Measurements from ENCODE around the gene UVSSA. TPM values are rescaled to one million over a fixed set of nuclear protein-coding genes. Genes with fewer than 3 reads are reported as not detected.

Gene UVSSA
- total RNA-seq, 1 donor from 2014 or later, result 22.8 TPM

DNA sequence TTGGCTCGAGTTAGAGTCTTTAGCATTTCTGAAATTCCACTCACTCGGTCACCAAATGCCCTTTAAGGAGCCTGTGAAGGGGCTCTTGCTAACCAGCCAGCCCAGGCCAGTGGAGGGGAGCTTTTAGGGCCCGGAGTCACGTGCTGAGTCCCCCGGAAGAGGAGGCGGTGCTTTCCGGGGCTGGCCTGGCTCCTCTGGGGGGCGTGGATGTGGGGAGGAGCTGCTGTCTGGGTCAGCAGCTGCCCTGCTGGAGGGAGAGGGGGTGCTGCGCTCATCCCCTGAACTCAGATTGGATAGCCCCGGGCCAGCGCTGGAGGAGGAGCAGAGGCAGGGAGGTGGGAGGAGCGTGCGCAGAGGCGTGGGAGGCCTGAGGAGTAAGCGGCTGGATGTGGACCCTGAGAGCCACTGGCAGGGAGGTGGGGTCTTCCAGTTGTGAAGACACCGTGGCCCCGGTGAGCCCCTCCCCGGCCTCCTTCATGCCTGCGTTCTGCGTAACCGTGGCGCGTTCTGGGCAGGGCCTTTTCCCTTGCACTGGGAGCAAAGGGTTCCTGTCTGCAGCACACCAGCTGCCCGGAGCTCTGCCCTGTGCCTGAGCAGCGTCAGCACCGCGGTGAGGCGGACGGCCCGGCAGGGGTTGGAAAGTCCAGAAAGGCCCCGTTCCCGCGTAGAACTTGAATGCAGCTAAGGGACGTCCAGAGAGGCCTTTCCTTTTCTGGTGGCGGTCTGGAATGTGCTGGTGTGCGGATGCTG, 37.6 kb upstream of the UVSSA start:
- peak overlapping the region; percentile 52 for H3K4me3 Mint-ChIP-seq
- H3K4me1 Mint-ChIP-seq, result peaks cover 22% of the 10 kb centered on the region
- TF ChIP-seq, protein P1, sequence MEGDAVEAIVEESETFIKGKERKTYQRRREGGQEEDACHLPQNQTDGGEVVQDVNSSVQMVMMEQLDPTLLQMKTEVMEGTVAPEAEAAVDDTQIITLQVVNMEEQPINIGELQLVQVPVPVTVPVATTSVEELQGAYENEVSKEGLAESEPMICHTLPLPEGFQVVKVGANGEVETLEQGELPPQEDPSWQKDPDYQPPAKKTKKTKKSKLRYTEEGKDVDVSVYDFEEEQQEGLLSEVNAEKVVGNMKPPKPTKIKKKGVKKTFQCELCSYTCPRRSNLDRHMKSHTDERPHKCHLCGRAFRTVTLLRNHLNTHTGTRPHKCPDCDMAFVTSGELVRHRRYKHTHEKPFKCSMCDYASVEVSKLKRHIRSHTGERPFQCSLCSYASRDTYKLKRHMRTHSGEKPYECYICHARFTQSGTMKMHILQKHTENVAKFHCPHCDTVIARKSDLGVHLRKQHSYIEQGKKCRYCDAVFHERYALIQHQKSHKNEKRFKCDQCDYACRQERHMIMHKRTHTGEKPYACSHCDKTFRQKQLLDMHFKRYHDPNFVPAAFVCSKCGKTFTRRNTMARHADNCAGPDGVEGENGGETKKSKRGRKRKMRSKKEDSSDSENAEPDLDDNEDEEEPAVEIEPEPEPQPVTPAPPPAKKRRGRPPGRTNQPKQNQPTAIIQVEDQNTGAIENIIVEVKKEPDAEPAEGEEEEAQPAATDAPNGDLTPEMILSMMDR (conservative IDR thresholded peaks at IDR 0.05), result no peak
- DNase-seq (ENCODE audit: low read depth, low spot score), result peak; percentile 79
- peak overlapping the region; percentile 81 for H3K27ac Mint-ChIP-seq (ENCODE audit: unreplicated experiment)
- H3K36me3 Mint-ChIP-seq (ENCODE audit: low read depth), result peaks cover 24% of the 10 kb centered on the region
- H3K27me3 Mint-ChIP-seq (ENCODE audit: low read depth), result no peaks in the 10 kb centered on the region
- H3K9me3 Mint-ChIP-seq, result no peaks in the 10 kb centered on the region

DNA sequence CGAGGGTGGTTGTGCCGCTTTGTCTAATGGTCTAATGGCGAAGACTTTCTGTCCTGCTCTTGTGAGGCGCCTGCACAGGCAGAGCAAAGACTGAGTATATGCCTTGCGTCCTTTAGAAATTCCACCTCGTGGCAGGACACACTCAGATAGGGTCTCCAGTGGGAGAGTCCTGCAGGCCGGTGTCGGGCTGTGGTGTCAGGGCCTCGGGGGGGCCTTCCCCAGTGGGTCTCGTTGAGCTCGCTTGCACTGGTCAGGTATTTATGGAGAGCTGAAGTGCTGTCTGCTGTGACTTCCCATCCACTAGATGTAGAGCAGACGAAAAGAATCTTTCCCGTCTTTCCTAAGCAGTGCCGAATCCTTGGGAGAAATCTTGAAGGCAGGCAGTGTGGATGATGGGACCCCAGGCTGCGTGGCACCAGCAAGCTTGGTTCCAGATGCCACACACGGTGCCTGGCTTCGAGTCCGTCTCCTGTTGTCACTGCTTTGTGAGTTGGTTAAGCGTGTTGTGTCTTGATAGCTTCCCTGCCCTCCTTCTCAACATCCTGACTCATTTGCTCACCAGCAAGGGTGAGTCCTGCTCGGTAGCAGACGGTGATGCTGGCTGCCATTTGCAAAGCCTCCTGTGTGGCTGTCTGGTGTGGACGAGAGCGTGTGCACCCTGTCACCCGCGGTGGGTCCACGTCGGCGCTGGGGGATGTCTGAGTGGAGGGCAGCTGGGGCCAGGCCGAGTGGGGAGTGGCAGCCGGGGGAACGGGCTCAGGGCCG, 36.8 kb upstream of the UVSSA start:
- no peak for DNase-seq (ENCODE audit: low read depth, low spot score)
- Mint-ChIP-seq H3K27ac (ENCODE audit: unreplicated experiment) (no peak overlapping the region), H3K4me3 (peak overlapping the region; percentile 52), H3K4me1 (peaks cover 22% of the 10 kb centered on the region), H3K27me3 (ENCODE audit: low read depth) (no peaks in the 10 kb centered on the region), H3K36me3 (ENCODE audit: low read depth) (peaks cover 25% of the 10 kb centered on the region), H3K9me3 (no peaks in the 10 kb centered on the region)
- TF ChIP-seq, protein P1 (conservative IDR thresholded peaks at IDR 0.05), result no peak

DNA sequence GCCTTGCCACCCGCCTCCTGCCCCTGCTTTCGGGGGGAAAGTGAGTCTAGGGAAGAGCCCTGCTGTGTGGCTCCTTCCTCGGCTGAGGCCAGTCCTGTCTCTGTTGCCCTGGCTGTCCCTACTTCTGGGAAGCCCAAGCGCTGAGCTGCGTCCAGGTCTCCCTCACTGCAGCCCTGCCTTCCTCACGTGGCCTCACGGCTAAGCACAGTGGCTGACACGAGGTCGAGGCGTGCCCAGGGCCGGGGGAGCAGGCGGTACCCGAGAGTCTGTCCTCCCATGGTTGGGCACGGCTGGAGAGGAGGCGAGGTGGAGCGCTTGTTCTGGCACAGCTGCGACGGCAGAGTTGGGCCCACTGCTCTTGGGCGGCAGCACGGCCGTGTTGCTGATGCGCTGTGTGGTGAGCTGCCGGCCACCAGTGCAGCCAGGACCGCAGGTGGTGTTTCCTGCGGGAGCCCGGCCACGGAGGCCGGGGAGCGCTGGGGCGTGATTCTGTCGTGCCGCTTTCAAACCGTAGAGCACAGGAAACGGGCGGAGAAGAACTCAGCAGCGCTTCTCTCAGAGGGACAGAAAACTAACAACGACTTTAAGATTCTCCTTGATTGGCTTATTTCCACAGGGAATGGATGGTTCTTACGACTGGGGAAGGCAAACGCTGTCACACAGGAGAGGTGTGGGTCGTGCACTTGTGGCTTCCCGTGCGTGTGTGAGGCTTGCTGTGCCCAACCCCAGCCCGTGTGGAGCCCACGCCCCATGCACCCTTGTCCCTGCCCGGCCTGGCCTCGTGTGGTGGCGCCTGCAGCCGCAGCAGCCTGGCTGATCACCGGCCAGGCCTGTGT, 36.0 kb upstream of the UVSSA start:
- Mint-ChIP-seq H3K4me3 (no peak overlapping the region), H3K36me3 (ENCODE audit: low read depth) (peaks cover 25% of the 10 kb centered on the region), H3K27me3 (ENCODE audit: low read depth) (no peaks in the 10 kb centered on the region), H3K4me1 (peaks cover 22% of the 10 kb centered on the region), H3K27ac (ENCODE audit: unreplicated experiment) (no peak overlapping the region), H3K9me3 (no peaks in the 10 kb centered on the region)
- DNase-seq (ENCODE audit: low read depth, low spot score), result no peak
- TF ChIP-seq, protein P1 (conservative IDR thresholded peaks at IDR 0.05), result no peak

DNA sequence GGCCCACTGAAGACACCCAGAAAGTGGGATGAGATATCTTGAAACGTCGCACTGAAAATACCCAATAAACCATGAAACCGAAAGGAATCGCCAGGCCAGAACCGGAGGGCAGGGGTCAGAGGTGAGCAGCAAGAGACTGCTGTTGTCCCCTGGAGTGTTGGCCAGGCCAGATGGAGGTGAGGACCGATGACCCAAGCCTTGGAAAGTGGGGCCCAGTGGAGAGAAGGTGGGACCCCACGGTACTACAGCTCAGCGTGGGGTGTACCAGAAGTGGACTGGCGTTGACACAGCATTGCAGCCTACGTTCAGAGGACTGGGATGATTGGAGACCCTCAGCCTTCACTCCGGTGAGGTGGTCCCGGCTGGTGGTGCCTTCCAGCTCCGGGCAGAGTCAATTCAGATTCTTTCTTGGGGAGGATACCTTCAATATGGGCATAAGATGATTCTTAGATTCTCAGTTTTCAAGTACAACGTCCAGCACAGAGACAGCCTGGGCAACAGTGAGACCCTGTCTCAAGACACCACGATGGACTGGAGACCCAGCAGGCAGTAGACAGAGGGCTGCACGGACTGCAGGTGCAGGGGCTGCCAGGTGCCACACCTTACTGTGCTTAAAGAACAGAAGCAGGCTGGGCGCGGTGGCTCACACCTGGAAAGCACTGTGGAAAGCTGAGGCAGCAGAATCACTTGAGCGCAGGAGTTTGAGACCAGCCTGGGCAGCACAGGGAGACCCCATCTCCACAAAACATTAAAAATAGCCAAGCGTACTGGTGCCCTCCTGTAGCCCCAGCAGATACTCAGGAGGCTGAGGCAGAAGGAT, 34.0 kb upstream of the UVSSA start:
- Mint-ChIP-seq H3K27ac (ENCODE audit: unreplicated experiment) (no peak overlapping the region), H3K9me3 (no peaks in the 10 kb centered on the region), H3K36me3 (ENCODE audit: low read depth) (peaks cover 28% of the 10 kb centered on the region), H3K4me3 (no peak overlapping the region), H3K4me1 (peaks cover 22% of the 10 kb centered on the region), H3K27me3 (ENCODE audit: low read depth) (no peaks in the 10 kb centered on the region)
- TF ChIP-seq, protein P1 (conservative IDR thresholded peaks at IDR 0.05), result no peak
- no peak for DNase-seq (ENCODE audit: low read depth, low spot score)

DNA sequence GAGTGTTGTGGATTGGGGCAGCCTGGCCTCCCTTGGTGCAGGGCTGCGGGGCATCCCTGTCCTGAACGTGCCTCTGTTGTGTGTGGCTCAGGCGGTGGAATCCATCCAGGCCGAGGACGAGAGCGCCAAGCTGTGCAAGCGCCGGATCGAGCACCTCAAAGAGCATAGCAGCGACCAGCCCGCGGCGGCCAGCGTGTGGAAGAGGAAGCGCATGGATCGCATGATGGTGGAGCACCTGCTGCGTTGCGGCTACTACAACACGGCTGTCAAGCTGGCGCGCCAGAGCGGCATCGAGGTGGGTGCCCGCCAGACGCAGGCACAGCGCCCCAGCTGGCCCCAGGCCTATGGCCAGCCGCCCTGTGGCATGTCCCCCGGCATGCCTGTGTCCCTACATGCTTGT, 31.7 kb upstream of the UVSSA start:
- peaks cover 36% of the 10 kb centered on the region for H3K36me3 Mint-ChIP-seq (ENCODE audit: low read depth)

More for the DNA sequence above, 31.7 kb upstream of the UVSSA start:
- no peak for DNase-seq (ENCODE audit: low read depth, low spot score)
- Mint-ChIP-seq H3K27me3 (ENCODE audit: low read depth) (no peaks in the 10 kb centered on the region), H3K27ac (ENCODE audit: unreplicated experiment) (no peak overlapping the region), H3K4me3 (no peak overlapping the region), H3K9me3 (peaks cover 3% of the 10 kb centered on the region), H3K4me1 (peaks cover 1% of the 10 kb centered on the region)
- TF ChIP-seq, protein P1 (conservative IDR thresholded peaks at IDR 0.05), result no peak

Measured in neural crest cell (in vitro differentiated cells).